ENCODE data around the gene ZC3H7B.

GRCh38 chr22:41387341-41387740 lies 86.0 kb downstream of the ZC3H7B start:
- TF ChIP-seq CTCF (IDR thresholded peaks at IDR 0.05; ENCODE audit: low read length): no peak
- no peak for TF ChIP-seq EZH2 (IDR thresholded peaks at IDR 0.05; ENCODE audit: borderline replicate concordance, low read length)

Measured in OCI-LY1 (cell line).